Fibroblast of skin of scalp (primary cell): ENCODE data around the gene KCNK18. TPM values are rescaled to one million over a fixed set of nuclear protein-coding genes. Genes with fewer than 3 reads are reported as not detected.

Source experiments
- DNase-seq: peaks from one replicate; pipeline ENCODE4 v3.0.0-alpha.2; 2013
- polyA plus RNA-seq, 2 experiments: library from polyadenylated mRNA; unstranded; fragments of 120-200 nt; gene quantifications; one replicate each; pipeline ENCODE4 v1.2.1, GENCODE V29; 2013; ENCODE audit not compliant: insufficient read length in 2 of 2

Gene KCNK18
- polyA plus RNA-seq (2013, experiment 1 of 2; ENCODE audit: insufficient read length) = not detected
- not detected for polyA plus RNA-seq (2013, experiment 2 of 2; ENCODE audit: insufficient read length)

GRCh38 chr10:117197189-117197588, at the start of gene KCNK18:
Gene KCNK18 (plus strand): TSS chr10:117197489. CDS start chr10:117197489, 0 bp downstream.
- DNase-seq = no peak

- no peak for DNase-seq
Measured at GRCh38 chr10:117148284-117148683, 49.0 kb upstream of the KCNK18 start.

GRCh38 chr10:117152668-117153067, 44.6 kb upstream of the KCNK18 start:
- DNase-seq = no peak

- DNase-seq = no peak
Measured at GRCh38 chr10:117158297-117158696, 39.0 kb upstream of the KCNK18 start.

- DNase-seq = no peak
Measured at GRCh38 chr10:117159390-117159789, 37.9 kb upstream of the KCNK18 start.

GRCh38 chr10:117160567-117160966, 36.7 kb upstream of the KCNK18 start:
- no peak for DNase-seq

- DNase-seq = no peak
Measured at GRCh38 chr10:117161386-117162033, 35.8 kb upstream of the KCNK18 start.

- no peak for DNase-seq
Measured at GRCh38 chr10:117162093-117163060, 34.9 kb upstream of the KCNK18 start.

- no peak for DNase-seq
Measured at GRCh38 chr10:117163061-117163953, 34.0 kb upstream of the KCNK18 start.

GRCh38 chr10:117163954-117164548, 33.2 kb upstream of the KCNK18 start:
- DNase-seq = no peak

GRCh38 chr10:117164592-117165537, 32.4 kb upstream of the KCNK18 start:
- no peak for DNase-seq

- peak; percentile 48 for DNase-seq
Measured at GRCh38 chr10:117165538-117166417, 31.5 kb upstream of the KCNK18 start.

GRCh38 chr10:117166418-117167345, 30.6 kb upstream of the KCNK18 start:
- DNase-seq = no peak

GRCh38 chr10:117167346-117167788, 29.9 kb upstream of the KCNK18 start:
- no peak for DNase-seq

- peak; percentile 38 for DNase-seq
Measured at GRCh38 chr10:117167789-117168674, 29.3 kb upstream of the KCNK18 start.

- no peak for DNase-seq
Measured at GRCh38 chr10:117168729-117169128, 28.6 kb upstream of the KCNK18 start.

- peak; percentile 21 for DNase-seq
Measured at GRCh38 chr10:117169480-117169879, 27.8 kb upstream of the KCNK18 start.
